ENCODE results near the gene HTR3D. TPM values are rescaled to one million over a fixed set of nuclear protein-coding genes. Genes with fewer than 3 reads are reported as not detected.

HTR3D gene
- total and polyA plus RNA-seq, 2 donors (not counting 1 experiment from before 2014, with no cell fraction given), result not detected

DNA sequence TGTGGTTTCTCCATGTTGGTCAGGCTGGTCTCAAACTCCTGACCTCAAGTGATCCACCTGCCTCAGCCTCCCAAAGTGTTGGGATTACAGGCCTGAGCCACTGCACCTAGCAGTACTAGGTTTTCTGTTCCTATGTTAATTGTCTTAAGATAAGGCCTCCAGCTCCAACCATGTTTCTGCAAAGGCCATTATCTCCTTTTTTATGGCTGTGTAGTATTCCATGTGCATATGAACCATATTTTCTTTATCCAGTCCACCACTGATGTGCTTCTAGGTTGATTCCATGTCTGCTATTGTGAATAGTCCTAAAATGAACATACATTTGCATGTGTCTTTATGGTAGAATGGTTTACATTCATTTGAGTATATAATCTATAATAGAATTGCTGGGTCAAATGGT, 31.1 kb downstream of the HTR3D start:
- Mint-ChIP-seq H3K9me3 (ENCODE audit: insufficient read depth) (no peaks in the 10 kb centered on the region), H3K27ac (no peak overlapping the region), H3K4me3 (no peak overlapping the region), H3K27me3 (peaks cover 18% of the 10 kb centered on the region), H3K4me1 (no peaks in the 10 kb centered on the region)
- Histone ChIP-seq H4K20me1 (ENCODE audit: control insufficient read depth, insufficient read depth, low read length, poor library complexity, severe bottlenecking) (no peaks in the 10 kb centered on the region), H3K9ac (ENCODE audit: low read length) (no peak overlapping the region), H3K79me2 (ENCODE audit: control insufficient read depth, insufficient read depth, low read length) (no peaks in the 10 kb centered on the region), H3K4me2 (replicated peaks; ENCODE audit: low read depth, low read length, poor library complexity, severe bottlenecking) (no peak overlapping the region), H3K36me3 (replicated peaks in 1 of 2; ENCODE audit: control extremely low read depth in 1 of 2, control insufficient read depth in 1 of 2, extremely low read depth in 1 of 2, insufficient read depth in 2 of 2, low read length in 1 of 2) (no peaks in the 10 kb centered on the region), H3K4me1 (ENCODE audit: control insufficient read depth in 2 of 2, insufficient read depth in 2 of 2, low read length in 2 of 2) (no peaks in the 10 kb centered on the region), H3K4me3 (ENCODE audit: control extremely low read depth in 1 of 5, extremely low read depth in 1 of 5, insufficient read depth in 1 of 5, low read depth in 2 of 5, low read length in 4 of 5) (no peak overlapping the region), H2AFZ (ENCODE audit: insufficient read depth, low read depth, low read length, poor library complexity, severe bottlenecking) (no peak overlapping the region), H3K27me3 (replicated peaks in 1 of 4; ENCODE audit: control extremely low read depth in 1 of 4, control insufficient read depth in 3 of 4, insufficient read depth in 4 of 4, low read length in 3 of 4) (no peaks in the 10 kb centered on the region), H3K27ac (ENCODE audit: low read length in 2 of 2) (no peak overlapping the region), H3K9me3 (ENCODE audit: control extremely low read depth in 1 of 3, control insufficient read depth in 2 of 3, insufficient read depth in 1 of 3, low read length in 2 of 3) (no peaks in the 10 kb centered on the region)
- CTCF ChIA-PET, result no interaction called here
- intact Hi-C loops (cut with micrococcal nuclease), result no loop called here
- POLR2A ChIA-PET, result no interaction called here
- DNase-seq (no peak), ATAC-seq (ENCODE audit: low read depth) (no peak)
- TF ChIP-seq, protein P1, sequence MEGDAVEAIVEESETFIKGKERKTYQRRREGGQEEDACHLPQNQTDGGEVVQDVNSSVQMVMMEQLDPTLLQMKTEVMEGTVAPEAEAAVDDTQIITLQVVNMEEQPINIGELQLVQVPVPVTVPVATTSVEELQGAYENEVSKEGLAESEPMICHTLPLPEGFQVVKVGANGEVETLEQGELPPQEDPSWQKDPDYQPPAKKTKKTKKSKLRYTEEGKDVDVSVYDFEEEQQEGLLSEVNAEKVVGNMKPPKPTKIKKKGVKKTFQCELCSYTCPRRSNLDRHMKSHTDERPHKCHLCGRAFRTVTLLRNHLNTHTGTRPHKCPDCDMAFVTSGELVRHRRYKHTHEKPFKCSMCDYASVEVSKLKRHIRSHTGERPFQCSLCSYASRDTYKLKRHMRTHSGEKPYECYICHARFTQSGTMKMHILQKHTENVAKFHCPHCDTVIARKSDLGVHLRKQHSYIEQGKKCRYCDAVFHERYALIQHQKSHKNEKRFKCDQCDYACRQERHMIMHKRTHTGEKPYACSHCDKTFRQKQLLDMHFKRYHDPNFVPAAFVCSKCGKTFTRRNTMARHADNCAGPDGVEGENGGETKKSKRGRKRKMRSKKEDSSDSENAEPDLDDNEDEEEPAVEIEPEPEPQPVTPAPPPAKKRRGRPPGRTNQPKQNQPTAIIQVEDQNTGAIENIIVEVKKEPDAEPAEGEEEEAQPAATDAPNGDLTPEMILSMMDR (IDR thresholded peaks at IDR 0.05), result no peak
- no peak for TF ChIP-seq EZH2 (IDR thresholded peaks at IDR 0.05; ENCODE audit: borderline replicate concordance, insufficient read depth, low read depth, low read length, poor library complexity, severe bottlenecking)

DNA sequence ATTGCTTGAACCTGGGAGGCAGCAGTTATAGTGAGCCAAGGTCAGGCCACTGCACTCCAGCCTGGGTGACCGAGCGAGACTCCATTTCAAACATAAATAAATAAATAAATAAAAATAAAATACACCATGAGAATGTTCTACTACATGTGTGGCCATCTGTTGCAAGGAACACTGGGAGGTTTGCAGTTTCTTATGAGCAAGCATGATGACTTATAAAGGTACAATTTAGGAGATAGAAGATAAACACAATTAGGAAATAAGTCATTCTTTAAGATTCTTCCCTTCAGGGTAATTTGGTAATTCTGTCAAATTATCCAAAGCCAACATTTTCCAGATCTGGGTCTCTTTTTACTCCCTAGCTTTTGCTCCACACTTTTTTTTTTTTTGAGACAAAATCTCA, 34.7 kb downstream of the HTR3D start:
- CTCF ChIA-PET, result no interaction called here
- H3K4me3 ChIP-seq (ENCODE audit: control extremely low read depth in 1 of 5, extremely low read depth in 1 of 5, insufficient read depth in 1 of 5, low read depth in 2 of 5, low read length in 4 of 5), result no peak overlapping the region
- H3K4me3 Mint-ChIP-seq, result no peak overlapping the region
- no peak overlapping the region for H3K27ac ChIP-seq (ENCODE audit: low read length in 2 of 2)
- ATAC-seq (ENCODE audit: low read depth), result no peak
- H3K4me2 ChIP-seq (replicated peaks; ENCODE audit: low read depth, low read length, poor library complexity, severe bottlenecking), result no peak overlapping the region
- intact Hi-C loops (cut with micrococcal nuclease), result no loop called here
- H4K20me1 ChIP-seq (ENCODE audit: control insufficient read depth, insufficient read depth, low read length, poor library complexity, severe bottlenecking), result no peaks in the 10 kb centered on the region
- H3K79me2 ChIP-seq (ENCODE audit: control insufficient read depth, insufficient read depth, low read length), result no peaks in the 10 kb centered on the region
- TF ChIP-seq, protein P1 (IDR thresholded peaks at IDR 0.05), result no peak
- TF ChIP-seq EZH2 (IDR thresholded peaks at IDR 0.05; ENCODE audit: borderline replicate concordance, insufficient read depth, low read depth, low read length, poor library complexity, severe bottlenecking), result no peak
- DNase-seq, result no peak
- H3K4me1 ChIP-seq (ENCODE audit: control insufficient read depth in 2 of 2, insufficient read depth in 2 of 2, low read length in 2 of 2), result no peaks in the 10 kb centered on the region
- no peaks in the 10 kb centered on the region for H3K4me1 Mint-ChIP-seq
- H2AFZ ChIP-seq (ENCODE audit: insufficient read depth, low read depth, low read length, poor library complexity, severe bottlenecking), result no peak overlapping the region
- H3K9me3 ChIP-seq (ENCODE audit: control extremely low read depth in 1 of 3, control insufficient read depth in 2 of 3, insufficient read depth in 1 of 3, low read length in 2 of 3), result peaks cover 0 to 10% (median 0%) of the 10 kb centered on the region in 3 donors
- H3K9ac ChIP-seq (ENCODE audit: low read length), result no peak overlapping the region
- POLR2A ChIA-PET, result no interaction called here
- H3K27ac Mint-ChIP-seq, result no peak overlapping the region
- H3K27me3 ChIP-seq (replicated peaks in 1 of 4; ENCODE audit: control extremely low read depth in 1 of 4, control insufficient read depth in 3 of 4, insufficient read depth in 4 of 4, low read length in 3 of 4), result no peaks in the 10 kb centered on the region
- no peaks in the 10 kb centered on the region for H3K36me3 ChIP-seq (replicated peaks in 1 of 2; ENCODE audit: control extremely low read depth in 1 of 2, control insufficient read depth in 1 of 2, extremely low read depth in 1 of 2, insufficient read depth in 2 of 2, low read length in 1 of 2)
- H3K9me3 Mint-ChIP-seq (ENCODE audit: insufficient read depth), result peaks cover 4% of the 10 kb centered on the region
- peaks cover 19% of the 10 kb centered on the region for H3K27me3 Mint-ChIP-seq
- no CpG with 5 or more reads among the region's 2 CpGs for WGBS (ENCODE audit: insufficient coverage)

Data from B cell (primary cell).